HUES64 (cell line): ENCODE measurements around the gene VIPAS39.
"Not testable (repeated sequence)": the region's sequence is repeated elsewhere in the genome, so short reads cannot be mapped to it uniquely, and the experiment has no call there.

Source experiments
- H3K27ac ChIP-seq: 2 replicates; pipeline ENCODE4 v1.7.0; 2013; ENCODE audit warnings: low read depth, low read length, inconsistent platforms
- H3K27me3 ChIP-seq: 2 replicates; pipeline ENCODE4 v1.6.1; 2013; ENCODE audit warnings: mild to moderate bottlenecking, low read length; ENCODE audit not compliant: insufficient read depth
- H3K36me3 ChIP-seq: 2 replicates; pipeline ENCODE4 v1.6.1; 2013; ENCODE audit warnings: mild to moderate bottlenecking, low read length; ENCODE audit not compliant: insufficient read depth
- H3K4me1 ChIP-seq: 2 replicates; pipeline ENCODE4 v1.6.1; 2013; ENCODE audit warnings: mild to moderate bottlenecking, low read length, moderate library complexity; ENCODE audit not compliant: insufficient read depth
- H3K4me3 ChIP-seq: 2 replicates; pipeline ENCODE4 v1.5.1; 2013; ENCODE audit warnings: mild to moderate bottlenecking, low read length, moderate library complexity
- H3K9ac ChIP-seq: 2 replicates; pipeline ENCODE4 v1.6.1; 2013; ENCODE audit warnings: mild to moderate bottlenecking, low read depth, low read length
- H3K9me3 ChIP-seq: 2 replicates; pipeline ENCODE4 v1.6.1; 2013; ENCODE audit warnings: low read depth, low read length; ENCODE audit not compliant: insufficient read depth
- WGBS: fragments of 150-250, 120-280 bp; methylation state at CpG from one replicate; pipeline ENCODE4 v1.1.7; 2013; ENCODE audit warnings: missing lambda C conversion rate; 5-methylcytosine and 5-hydroxymethylcytosine counted together

VIPAS39 gene

DNA sequence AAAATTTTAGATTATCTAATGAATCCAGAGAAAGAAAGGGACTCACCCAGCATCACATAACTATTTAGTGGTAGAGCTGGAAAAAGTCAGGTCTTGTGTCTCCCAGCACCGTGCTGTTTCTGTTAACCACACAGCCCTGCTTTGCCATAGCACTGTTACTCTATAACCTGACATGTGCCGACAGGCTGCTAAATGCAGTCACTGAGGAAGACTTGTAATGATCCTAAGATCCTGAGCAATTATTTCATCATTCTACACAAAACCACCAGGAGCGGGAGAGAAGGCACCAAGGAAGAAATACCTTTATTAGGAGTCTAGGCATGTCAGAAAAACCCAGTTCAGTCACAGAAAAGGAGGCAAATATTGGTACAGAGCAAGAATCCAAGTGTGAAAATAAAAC is 31.0 kb downstream of the VIPAS39 start:
- no peak overlapping the region for H3K9ac ChIP-seq

DNA sequence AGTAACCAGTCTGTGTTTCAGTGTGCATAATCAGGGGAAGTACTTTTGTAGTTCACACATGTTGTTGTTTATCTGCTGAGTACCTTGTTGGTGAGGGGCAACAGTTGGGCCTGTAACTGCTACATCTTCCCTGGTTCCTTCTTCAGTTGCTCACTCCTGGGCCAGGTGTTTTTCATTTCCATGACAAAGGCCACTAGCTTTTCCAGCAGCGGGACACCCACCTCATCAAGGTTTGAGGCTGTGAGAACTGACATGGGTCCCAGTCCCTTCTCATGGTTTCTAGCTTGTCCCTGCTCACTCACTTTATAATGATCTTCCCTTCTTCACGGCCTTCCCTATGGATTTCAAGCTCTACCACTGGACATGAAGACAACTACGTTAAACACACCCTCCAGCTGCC is 32.5 kb downstream of the VIPAS39 start:
- Histone ChIP-seq H3K4me3 (no peak overlapping the region), H3K9ac (no peak overlapping the region), H3K9me3 (no peaks in the 10 kb centered on the region), H3K27ac (no peak overlapping the region), H3K36me3 (peaks cover 66% of the 10 kb centered on the region), H3K4me1 (0 out of 2 replicates have a peak, but pooled peaks cover 10% of the 10 kb centered on the region), H3K27me3 (no peaks in the 10 kb centered on the region)
- 78% methylated on average over 3 of the region's 3 CpGs for WGBS

More for the DNA sequence above, 31.0 kb downstream of the VIPAS39 start:
- Histone ChIP-seq H3K4me1 (0 out of 2 replicates have a peak, but pooled peaks cover 10% of the 10 kb centered on the region), H3K27ac (no peak overlapping the region), H3K27me3 (no peaks in the 10 kb centered on the region), H3K4me3 (no peak overlapping the region), H3K9me3 (no peaks in the 10 kb centered on the region), H3K36me3 (peaks cover 67% of the 10 kb centered on the region)
- WGBS = 97% methylated on average over 3 of the region's 3 CpGs

DNA sequence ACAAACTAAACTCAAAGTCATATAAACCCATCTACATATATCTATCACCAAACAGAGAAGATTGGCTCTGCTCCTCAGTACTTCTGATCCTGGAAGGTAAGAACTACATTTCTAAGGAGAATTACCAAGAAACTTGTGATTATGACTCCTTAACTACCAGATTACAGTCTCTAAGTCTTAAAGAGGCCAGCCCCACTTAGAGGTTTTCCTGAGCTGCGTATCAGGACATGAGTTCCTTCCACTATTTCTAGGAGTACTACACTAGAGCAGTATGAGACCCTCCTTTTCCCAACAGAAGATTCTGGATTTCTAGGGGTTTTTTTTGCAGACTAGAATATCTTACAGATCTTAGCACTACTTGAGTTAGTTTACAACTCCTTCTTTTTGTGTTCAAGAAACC is 34.0 kb downstream of the VIPAS39 start, which contains the start of gene NOXRED1:
Gene NOXRED1, minus strand, starts transcription at position 101 of the 400 bp plus-strand sequence. CDS start 634 bp downstream, outside the sequence.
- peaks cover 51% of the 10 kb centered on the region for H3K36me3 ChIP-seq
- 91% methylated on average over 1 of the region's 1 CpG for WGBS

DNA sequence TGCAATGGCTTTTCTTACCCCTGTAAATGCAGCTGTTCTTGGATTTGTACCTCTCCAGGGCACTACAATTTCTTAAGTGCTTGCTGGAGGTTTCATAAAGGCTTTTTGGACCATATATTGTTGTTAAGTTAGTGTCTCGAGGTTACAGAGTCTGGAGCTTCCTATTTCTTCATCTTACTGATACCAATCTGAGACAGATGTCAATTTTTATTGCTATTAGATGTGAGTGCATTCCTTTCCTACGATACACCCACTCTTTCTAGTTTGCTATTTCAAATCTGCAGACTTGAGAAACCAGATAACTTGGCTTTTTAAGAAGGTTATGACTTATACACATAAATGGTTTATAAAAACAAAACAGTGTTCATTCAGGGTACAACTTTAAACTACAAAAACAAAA is 36.2 kb downstream of the VIPAS39 start:
- Histone ChIP-seq H3K27ac (no peak overlapping the region), H3K4me1 (0 out of 2 replicates have a peak, but pooled peaks cover 10% of the 10 kb centered on the region), H3K9me3 (peaks cover 13% of the 10 kb centered on the region), H3K36me3 (peaks cover 29% of the 10 kb centered on the region), H3K4me3 (no peak overlapping the region), H3K27me3 (no peaks in the 10 kb centered on the region), H3K9ac (no peak overlapping the region)
- no CpG with 5 or more reads among the region's 2 CpGs for WGBS

More for the DNA sequence above, 34.0 kb downstream of the VIPAS39 start, which contains the start of gene NOXRED1:
- Histone ChIP-seq H3K4me3 (no peak within 1 kb of the TSS), H3K9ac (no peak within 1 kb of the TSS), H3K9me3 (peaks cover 8% of the 10 kb centered on the region), H3K27me3 (no peaks in the 10 kb centered on the region), H3K4me1 (0 out of 2 replicates have a peak, but pooled peaks cover 10% of the 10 kb centered on the region), H3K27ac (no peak within 1 kb of the TSS)

DNA sequence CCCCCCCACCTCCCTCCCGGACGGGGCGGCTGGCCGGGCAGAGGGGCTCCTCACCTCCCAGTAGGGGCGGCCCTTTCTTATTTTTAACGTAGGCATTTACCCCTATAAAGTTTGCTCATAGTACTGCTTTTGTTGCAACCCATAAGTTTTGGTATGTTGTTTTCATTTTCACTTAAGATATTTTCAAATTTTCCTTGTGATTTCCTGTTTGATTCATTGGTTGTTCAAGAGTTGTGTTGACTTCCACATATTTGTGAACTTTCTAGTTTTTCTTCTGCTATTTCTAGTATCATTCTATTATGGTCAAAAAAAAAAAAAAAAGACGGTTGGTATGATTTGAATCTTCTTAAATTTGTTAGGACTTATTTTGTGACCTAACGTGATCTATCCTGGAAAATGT is 40.6 kb downstream of the VIPAS39 start:
- Histone ChIP-seq H3K9me3 (peaks cover 13% of the 10 kb centered on the region), H3K27me3 (no peaks in the 10 kb centered on the region), H3K27ac (no peak overlapping the region), H3K36me3 (peaks cover 3% of the 10 kb centered on the region; the same call in 1 of the 2 replicates), H3K4me3 (no peak overlapping the region), H3K4me1 (no peaks in the 10 kb centered on the region), H3K9ac (no peak overlapping the region)
- 96% methylated on average over 8 of the region's 8 CpGs for WGBS

DNA sequence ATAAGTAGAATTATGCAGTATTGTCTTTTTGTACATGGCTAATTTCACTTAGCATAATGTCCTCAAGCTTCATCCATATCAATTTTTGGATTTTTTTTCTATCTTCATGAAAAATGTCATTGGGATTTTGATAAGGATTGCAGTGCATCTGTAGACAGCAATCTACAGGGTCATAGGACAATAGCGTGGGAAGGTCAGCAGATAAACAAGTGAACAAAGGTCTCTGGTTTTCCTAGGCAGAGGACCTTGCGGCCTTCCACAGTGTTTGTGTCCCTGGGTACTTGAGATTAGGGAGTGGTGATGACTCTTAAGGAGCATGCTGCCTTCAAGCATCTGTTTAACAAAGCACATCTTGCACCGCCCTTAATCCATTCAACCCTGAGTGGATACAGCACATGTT is 41.3 kb downstream of the VIPAS39 start:
- not testable (repeated sequence) for H3K9ac ChIP-seq, H3K27me3 ChIP-seq, H3K4me1 ChIP-seq, H3K27ac ChIP-seq, H3K4me3 ChIP-seq, H3K36me3 ChIP-seq
- peaks cover 13% of the 10 kb centered on the region for H3K9me3 ChIP-seq
- WGBS = 76% methylated on average over 1 of the region's 3 CpGs

DNA sequence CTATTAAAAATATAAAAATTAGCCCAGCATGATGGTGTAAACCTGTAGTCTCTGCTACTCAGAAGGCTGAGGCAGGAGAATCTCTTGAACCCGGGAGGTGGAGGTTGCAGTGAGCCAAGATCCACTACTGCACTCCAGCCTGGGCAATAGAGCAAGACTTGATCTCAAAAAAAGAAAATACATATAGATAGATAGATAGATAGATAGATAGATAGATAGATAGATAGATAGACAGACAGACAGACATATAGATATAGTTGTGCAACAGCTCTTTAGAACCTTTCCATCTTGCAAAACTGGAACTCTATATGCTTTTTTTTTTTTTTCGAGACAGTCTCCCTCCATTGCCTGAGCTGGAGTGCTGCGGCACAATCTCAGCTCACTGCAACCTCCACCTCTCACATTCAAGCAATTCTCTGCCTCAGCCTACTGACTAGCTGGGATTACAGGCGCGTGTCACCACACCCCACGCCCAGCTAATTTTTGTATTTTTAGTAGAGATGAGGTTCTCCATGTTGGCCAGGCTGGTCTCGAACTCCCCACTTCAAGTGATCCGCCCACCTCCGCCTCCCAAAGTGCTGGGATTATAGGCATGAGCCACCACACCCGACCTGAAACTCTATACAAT is 41.9 kb downstream of the VIPAS39 start:
- 96% methylated on average over 10 of the region's 10 CpGs for WGBS
- not testable (repeated sequence) for H3K27me3 ChIP-seq, H3K4me1 ChIP-seq, H3K27ac ChIP-seq, H3K36me3 ChIP-seq, H3K4me3 ChIP-seq, H3K9ac ChIP-seq
- peaks cover 13% of the 10 kb centered on the region for H3K9me3 ChIP-seq

DNA sequence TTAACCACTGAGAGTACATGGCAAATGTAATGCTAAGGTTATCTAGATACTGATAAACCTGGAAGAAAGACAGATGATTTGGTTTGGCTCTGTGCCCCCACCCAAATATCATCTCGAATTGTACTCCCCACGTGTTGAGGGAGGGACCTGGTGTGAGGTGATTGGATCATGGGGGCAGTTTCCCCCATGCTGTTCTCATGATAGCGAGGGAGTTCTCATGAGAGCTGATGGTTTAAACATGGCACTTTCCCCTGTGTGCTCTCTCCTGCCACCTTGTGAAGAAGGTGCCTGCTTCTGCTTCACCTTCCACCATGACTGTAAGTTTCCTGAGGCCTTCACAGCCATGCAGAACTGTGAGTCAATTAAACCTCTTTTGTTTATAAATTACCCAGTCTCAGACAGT is 48.3 kb downstream of the VIPAS39 start:
- Histone ChIP-seq H3K4me1 (no peaks in the 10 kb centered on the region), H3K9me3 (no peaks in the 10 kb centered on the region), H3K27ac (no peak overlapping the region), H3K27me3 (no peaks in the 10 kb centered on the region), H3K36me3 (no peaks in the 10 kb centered on the region), H3K4me3 (no peak overlapping the region), H3K9ac (no peak overlapping the region)
- WGBS = 29% methylated on average over 3 of the region's 3 CpGs

DNA sequence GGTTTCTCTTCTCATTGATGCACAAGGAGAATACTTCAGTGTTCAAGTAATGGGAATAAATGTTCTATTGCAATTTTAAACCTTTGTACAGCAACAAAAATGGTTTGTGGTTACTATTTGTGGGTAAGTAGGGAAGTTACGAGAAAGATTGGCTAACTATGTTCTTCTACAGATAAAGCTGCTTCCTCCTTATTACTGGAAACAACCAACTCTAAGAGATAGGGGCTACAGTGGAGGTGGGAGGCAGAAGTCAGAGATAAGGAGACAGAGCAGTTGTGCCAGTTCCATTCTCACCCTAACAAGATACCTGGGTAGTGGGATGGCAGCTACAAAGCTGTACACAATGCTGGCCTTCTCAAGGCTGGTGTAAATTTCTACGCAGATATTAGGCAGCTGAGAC is 50.2 kb downstream of the VIPAS39 start:
- H3K36me3 ChIP-seq = no peaks in the 10 kb centered on the region
- no peak overlapping the region for H3K27ac ChIP-seq
- no peaks in the 10 kb centered on the region for H3K9me3 ChIP-seq
- H3K4me3 ChIP-seq = no peak overlapping the region
- H3K27me3 ChIP-seq = no peaks in the 10 kb centered on the region
- no peaks in the 10 kb centered on the region for H3K4me1 ChIP-seq
- no peak overlapping the region for H3K9ac ChIP-seq
- whole genome bisulfite sequencing = 94% methylated on average over 1 of the region's 2 CpGs

DNA sequence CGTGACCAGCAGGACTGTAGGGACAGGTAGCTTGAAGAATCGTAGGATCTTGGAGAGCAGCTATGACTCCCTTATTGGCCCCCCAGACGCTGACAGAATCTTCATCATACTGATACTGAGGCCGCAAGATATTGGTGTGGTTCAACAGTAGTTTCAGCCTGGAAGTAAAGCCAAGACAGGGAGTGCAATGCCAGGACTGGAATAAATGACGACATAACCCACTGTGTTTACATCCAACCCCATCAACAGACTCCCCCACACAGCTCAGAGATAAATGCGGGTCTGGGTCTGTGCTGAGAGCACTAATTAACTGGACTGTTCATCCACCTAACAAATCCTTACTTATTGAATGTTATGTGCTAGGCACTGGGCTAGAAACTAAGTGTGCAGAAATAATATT is 50.7 kb downstream of the VIPAS39 start:
- no peaks in the 10 kb centered on the region for H3K4me1 ChIP-seq
- no peaks in the 10 kb centered on the region for H3K27me3 ChIP-seq
- no peaks in the 10 kb centered on the region for H3K9me3 ChIP-seq
- H3K9ac ChIP-seq = no peak overlapping the region
- 95% methylated on average over 6 of the region's 6 CpGs for WGBS
- no peaks in the 10 kb centered on the region for H3K36me3 ChIP-seq
- no peak overlapping the region for H3K27ac ChIP-seq
- H3K4me3 ChIP-seq = no peak overlapping the region

DNA sequence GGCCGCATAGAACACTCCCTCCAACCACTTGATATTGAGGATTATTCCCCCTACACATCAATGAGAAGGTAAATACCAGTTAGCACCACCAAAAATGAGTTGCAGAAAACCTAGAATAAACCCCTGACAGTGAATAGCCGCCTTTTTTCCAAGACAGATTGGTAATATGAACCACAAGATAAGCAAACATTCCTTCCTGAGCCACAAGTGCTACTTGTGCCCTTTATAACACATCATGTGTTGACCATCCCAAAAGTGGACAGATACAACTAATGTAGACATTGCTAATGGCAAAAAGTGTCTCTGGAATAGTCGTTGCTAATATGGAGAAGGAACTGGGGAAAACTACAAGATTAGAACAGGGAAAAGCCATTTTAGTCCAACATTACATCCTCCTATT is 51.3 kb downstream of the VIPAS39 start:
- Histone ChIP-seq H3K36me3 (no peaks in the 10 kb centered on the region), H3K4me1 (no peaks in the 10 kb centered on the region), H3K27me3 (no peaks in the 10 kb centered on the region), H3K4me3 (no peak overlapping the region), H3K27ac (no peak overlapping the region), H3K9ac (no peak overlapping the region), H3K9me3 (no peaks in the 10 kb centered on the region)
- 91% methylated on average over 2 of the region's 3 CpGs for WGBS

DNA sequence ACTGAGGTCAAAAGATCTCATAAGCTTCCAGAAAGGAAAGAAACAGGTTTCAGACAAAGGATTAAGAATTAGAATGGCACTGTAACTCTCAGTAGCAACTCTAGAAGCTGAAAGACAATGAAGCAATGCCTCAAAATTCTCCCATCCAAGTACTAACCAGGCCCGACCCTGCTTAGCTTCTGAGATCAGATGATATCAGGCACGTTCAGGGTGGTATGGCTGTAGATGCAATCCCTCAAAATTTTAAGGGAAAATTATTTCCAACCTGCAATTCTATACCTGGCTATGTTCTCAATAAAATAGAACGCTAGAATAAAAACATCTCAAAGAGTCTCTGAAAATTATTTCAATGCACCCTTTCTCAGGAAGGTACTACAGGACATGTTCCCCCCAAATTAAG is 53.6 kb downstream of the VIPAS39 start:
- Histone ChIP-seq H3K4me3 (no peak overlapping the region), H3K27ac (no peak overlapping the region), H3K27me3 (no peaks in the 10 kb centered on the region), H3K9me3 (no peaks in the 10 kb centered on the region), H3K9ac (no peak overlapping the region), H3K4me1 (no peaks in the 10 kb centered on the region), H3K36me3 (no peaks in the 10 kb centered on the region)
- 92% methylated on average over 3 of the region's 3 CpGs for WGBS
